ENCODE data around the gene SPTBN4. TPM values are rescaled to one million over a fixed set of nuclear protein-coding genes. Genes with fewer than 3 reads are reported as not detected.
"Not testable (repeated sequence)": the region's sequence is repeated elsewhere in the genome, so short reads cannot be mapped to it uniquely, and the experiment has no call there.

The SPTBN4 gene
- total RNA-seq, 1 donor from 2014 or later, result 0.20 TPM

- no peak for DNase-seq (ENCODE audit: low read depth, low spot score)
Measured at GRCh38 chr19:40585241-40585981, 118.6 kb downstream of the SPTBN4 start.

- no peak for DNase-seq (ENCODE audit: low read depth, low spot score)
Measured at GRCh38 chr19:40585982-40586422, 119.2 kb downstream of the SPTBN4 start.

- DNase-seq (ENCODE audit: low read depth, low spot score), result no peak
Measured at GRCh38 chr19:40586611-40587010, 119.8 kb downstream of the SPTBN4 start.

GRCh38 chr19:40588110-40588854, 121.5 kb downstream of the SPTBN4 start:
- DNase-seq (ENCODE audit: low read depth, low spot score), result no peak

- no peak for DNase-seq (ENCODE audit: low read depth, low spot score)
Measured at GRCh38 chr19:40588926-40589569, 122.2 kb downstream of the SPTBN4 start.

GRCh38 chr19:40589591-40590429, 123.0 kb downstream of the SPTBN4 start:
- DNase-seq (ENCODE audit: low read depth, low spot score), result no peak

GRCh38 chr19:40590464-40591265, 123.9 kb downstream of the SPTBN4 start:
- DNase-seq (ENCODE audit: low read depth, low spot score), result no peak

GRCh38 chr19:40591724-40592123, 124.9 kb downstream of the SPTBN4 start:
- DNase-seq (ENCODE audit: low read depth, low spot score), result not testable (repeated sequence)

- DNase-seq (ENCODE audit: low read depth, low spot score), result no peak
Measured at GRCh38 chr19:40592170-40592569, 125.4 kb downstream of the SPTBN4 start.

GRCh38 chr19:40594255-40594654, 127.5 kb downstream of the SPTBN4 start:
- DNase-seq (ENCODE audit: low read depth, low spot score), result no peak

GRCh38 chr19:40594657-40595091, 127.9 kb downstream of the SPTBN4 start:
- DNase-seq (ENCODE audit: low read depth, low spot score), result no peak

GRCh38 chr19:40596608-40597328, 130.0 kb downstream of the SPTBN4 start:
- DNase-seq (ENCODE audit: low read depth, low spot score), result no peak

GRCh38 chr19:40597329-40597838, 130.6 kb downstream of the SPTBN4 start:
- no peak for DNase-seq (ENCODE audit: low read depth, low spot score)

- no peak for DNase-seq (ENCODE audit: low read depth, low spot score)
Measured at GRCh38 chr19:40598121-40598917, 131.5 kb downstream of the SPTBN4 start.

- DNase-seq (ENCODE audit: low read depth, low spot score), result no peak
Measured at GRCh38 chr19:40598918-40599307, 132.1 kb downstream of the SPTBN4 start.

- no peak for DNase-seq (ENCODE audit: low read depth, low spot score)
Measured at GRCh38 chr19:40599331-40599901, 132.6 kb downstream of the SPTBN4 start.

- DNase-seq (ENCODE audit: low read depth, low spot score), result no peak
Measured at GRCh38 chr19:40599902-40600569, 133.2 kb downstream of the SPTBN4 start.
